MM.1S (cell line): ENCODE data around the gene PRKAG2.

Source experiments
- DNase-seq: peaks from one replicate; pipeline ENCODE4 v3.0.0-alpha.2; 2015
- H2AFZ ChIP-seq: fragments of 300-600 bp; sonication (generic); 2 replicates; pipeline ENCODE4 v1.6.0; 2016; ENCODE audit warnings: antibody characterized with exemption, low read length
- H3F3A ChIP-seq: fragments of 300-600 bp; sonication (generic); 2 replicates; pipeline ENCODE4 v1.6.1; 2016; ENCODE audit warnings: mild to moderate bottlenecking, antibody characterized with exemption, low read length, moderate library complexity, mixed read lengths; ENCODE audit not compliant: insufficient read depth
- H3K27ac ChIP-seq: fragments of 300-600 bp; sonication (generic); 2 replicates; pipeline ENCODE4 v1.5.1; 2016; ENCODE audit warnings: mild to moderate bottlenecking, low read length
- H3K27me3 ChIP-seq: fragments of 300-600 bp; sonication (generic); replicated peaks from 2 replicates; pipeline ENCODE4 v1.6.0; 2016; ENCODE audit warnings: low read length; ENCODE audit not compliant: insufficient read depth
- H3K36me3 ChIP-seq: fragments of 300-600 bp; sonication (generic); replicated peaks from 2 replicates; pipeline ENCODE4 v1.6.1; 2016; ENCODE audit warnings: mild to moderate bottlenecking, low read length, mixed read lengths; ENCODE audit not compliant: insufficient read depth
- H3K4me1 ChIP-seq: fragments of 300-600 bp; sonication (generic); 2 replicates; pipeline ENCODE4 v1.6.1; 2016; ENCODE audit warnings: low read length, mixed read lengths
- H3K4me2 ChIP-seq: fragments of 300-600 bp; sonication (generic); 2 replicates; pipeline ENCODE4 v1.6.0; 2016; ENCODE audit warnings: low read depth, low read length
- H3K4me3 ChIP-seq: fragments of 300-600 bp; sonication (generic); 2 replicates; pipeline ENCODE4 v1.5.1; 2016; ENCODE audit warnings: low read length, mixed read lengths
- H3K79me2 ChIP-seq: fragments of 300-600 bp; sonication (generic); 2 replicates; pipeline ENCODE4 v1.6.1; 2016; ENCODE audit warnings: mixed run types, low read length, mixed read lengths
- H3K9ac ChIP-seq: fragments of 300-600 bp; sonication (generic); 2 replicates; pipeline ENCODE4 v1.6.1; 2016; ENCODE audit warnings: low read length, mixed read lengths
- H3K9me2 ChIP-seq: fragments of 300-600 bp; sonication (generic); replicated peaks from 2 replicates; pipeline ENCODE4 v1.6.1; 2016; ENCODE audit warnings: mild to moderate bottlenecking, low read length, mixed read lengths; ENCODE audit not compliant: insufficient read depth
- H3K9me3 ChIP-seq: fragments of 300-600 bp; sonication (generic); replicated peaks from 2 replicates; pipeline ENCODE4 v1.6.1; 2016; ENCODE audit warnings: mild to moderate bottlenecking, low read length, mixed read lengths; ENCODE audit not compliant: insufficient read depth
- H4K20me1 ChIP-seq: fragments of 300-600 bp; sonication (generic); 2 replicates; pipeline ENCODE4 v1.6.1; 2016; ENCODE audit warnings: mild to moderate bottlenecking, low read length, moderate library complexity, mixed read lengths; ENCODE audit not compliant: insufficient read depth
- CTCF ChIP-seq: fragments of 300-600 bp; sonication (generic); IDR thresholded peaks from 2 replicates; pipeline ENCODE4 v1.5.1; 2016; ENCODE audit warnings: antibody characterized with exemption, low read length, mixed read lengths
- EZH2 ChIP-seq: fragments of 300-600 bp; sonication (generic); optimal IDR thresholded peaks from 2 replicates; pipeline ENCODE3; 2017; ENCODE audit warnings: low read depth, mild to moderate bottlenecking, antibody characterized with exemption, low read length, mixed read lengths
- EZH2phosphoT487 ChIP-seq: fragments of 300-600 bp; sonication (generic); IDR thresholded peaks from 2 replicates; pipeline ENCODE4 v1.6.1; 2018; ENCODE audit warnings: antibody characterized with exemption, low read length

PRKAG2 gene

GRCh38 chr7:151819866-151820265, 57.0 kb downstream of the PRKAG2 start:
- DNase-seq = no peak
- Histone ChIP-seq H3K4me1 (no peaks in the 10 kb centered on the region), H3K9me2 (no peaks in the 10 kb centered on the region), H4K20me1 (no peaks in the 10 kb centered on the region), H3K27me3 (peaks cover 25% of the 10 kb centered on the region), H3K9me3 (no peaks in the 10 kb centered on the region), H3K9ac (no peak overlapping the region), H2AFZ (no peak overlapping the region), H3F3A (no peaks in the 10 kb centered on the region), H3K79me2 (no peaks in the 10 kb centered on the region), H3K4me2 (no peak overlapping the region), H3K27ac (no peak overlapping the region), H3K4me3 (no peak overlapping the region), H3K36me3 (no peaks in the 10 kb centered on the region)
- TF ChIP-seq EZH2 (no peak), EZH2phosphoT487 (no peak), CTCF (no peak)

DNA sequence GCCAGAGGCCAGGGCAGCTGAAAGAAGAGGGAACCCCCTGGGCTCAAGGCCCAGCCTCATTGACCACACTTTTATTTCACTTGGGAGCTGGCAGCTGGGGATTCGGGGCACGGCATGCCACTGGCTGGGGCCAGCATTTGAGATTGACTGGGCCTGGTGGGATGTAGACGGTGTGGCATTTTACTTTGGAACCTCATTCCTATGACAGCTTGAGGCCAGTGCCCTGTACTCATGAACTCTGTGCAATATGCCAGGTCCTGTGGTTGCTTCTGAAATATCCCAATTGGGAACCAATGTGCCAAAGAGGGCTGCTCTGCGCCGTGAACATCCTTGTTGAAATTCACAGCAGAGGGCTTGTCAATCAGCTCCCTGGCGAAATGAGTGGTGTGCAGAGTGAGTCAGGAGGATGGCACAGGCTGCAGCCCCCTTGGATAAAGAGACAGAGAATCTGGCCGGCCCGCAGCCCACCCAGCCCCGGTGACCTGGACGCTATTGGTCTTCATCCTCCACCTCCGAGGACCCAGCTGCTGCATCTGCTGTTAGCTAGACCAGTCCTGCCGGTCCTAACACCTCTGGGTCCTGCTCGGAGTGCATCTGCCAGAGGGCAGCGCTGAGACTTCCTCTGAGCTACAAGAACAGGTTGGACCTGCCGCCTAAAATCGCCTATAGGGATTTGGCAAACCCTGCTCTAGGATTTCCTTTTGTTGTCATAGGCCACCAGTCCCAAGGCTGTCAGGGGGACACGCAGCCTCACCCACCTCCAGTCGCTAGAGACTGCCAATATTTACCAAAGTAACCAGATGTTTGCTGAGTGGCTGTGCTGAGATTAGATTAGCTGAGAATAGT, 58.0 kb downstream of the PRKAG2 start:
- TF ChIP-seq EZH2phosphoT487 = no peak
- no peak for TF ChIP-seq CTCF
- no peak for TF ChIP-seq EZH2
- Histone ChIP-seq H3K9ac (no peak overlapping the region), H3K79me2 (no peaks in the 10 kb centered on the region), H3K27me3 (peaks cover 28% of the 10 kb centered on the region), H3F3A (no peaks in the 10 kb centered on the region), H3K4me3 (no peak overlapping the region), H3K4me1 (no peaks in the 10 kb centered on the region), H2AFZ (no peak overlapping the region), H3K27ac (no peak overlapping the region), H3K36me3 (no peaks in the 10 kb centered on the region), H3K9me3 (no peaks in the 10 kb centered on the region), H3K4me2 (no peak overlapping the region), H3K9me2 (no peaks in the 10 kb centered on the region), H4K20me1 (no peaks in the 10 kb centered on the region)
- DNase-seq = no peak

DNA sequence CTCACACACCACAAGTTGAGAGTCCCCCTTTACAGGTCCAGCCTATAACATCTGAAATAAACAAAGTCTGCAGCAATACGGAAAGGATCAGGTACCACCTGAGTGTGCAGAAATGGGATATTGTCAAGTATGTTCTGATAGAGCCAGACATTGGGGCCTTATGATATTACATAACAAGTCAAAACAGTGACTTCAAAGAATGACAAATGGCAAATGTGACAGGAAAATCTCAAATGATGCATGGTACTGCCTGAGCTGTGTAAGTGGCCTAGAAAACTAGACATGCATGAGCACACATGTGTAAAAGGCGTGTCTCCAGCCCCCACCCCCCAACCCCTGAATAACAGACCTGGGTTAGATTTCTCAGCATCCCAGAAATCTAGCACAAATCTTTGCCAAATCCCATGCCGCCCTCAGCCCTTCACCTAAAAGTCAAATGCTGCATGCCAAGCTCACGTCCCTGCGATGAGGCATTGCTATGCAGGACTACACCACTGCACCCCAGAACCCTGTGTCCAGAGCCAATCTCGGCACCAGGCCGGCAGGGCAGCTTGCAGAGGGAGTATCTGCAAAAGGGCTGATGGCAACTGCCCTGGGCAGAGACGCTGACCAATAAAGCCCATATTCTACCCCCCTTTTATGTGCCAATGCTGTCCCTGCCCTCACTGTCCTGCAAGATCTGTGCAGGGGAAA, 58.8 kb downstream of the PRKAG2 start:
- no peaks in the 10 kb centered on the region for H3K36me3 ChIP-seq
- H2AFZ ChIP-seq = no peak overlapping the region
- H4K20me1 ChIP-seq = no peaks in the 10 kb centered on the region
- no peak overlapping the region for H3K4me3 ChIP-seq
- no peak overlapping the region for H3K27ac ChIP-seq
- H3K79me2 ChIP-seq = no peaks in the 10 kb centered on the region
- no peak for DNase-seq
- no peak overlapping the region for H3K9ac ChIP-seq
- peaks cover 28% of the 10 kb centered on the region for H3K27me3 ChIP-seq
- no peaks in the 10 kb centered on the region for H3K4me1 ChIP-seq
- no peaks in the 10 kb centered on the region for H3F3A ChIP-seq
- H3K9me3 ChIP-seq = no peaks in the 10 kb centered on the region
- no peak overlapping the region for H3K4me2 ChIP-seq
- TF ChIP-seq EZH2phosphoT487 (no peak), EZH2 (no peak), CTCF (no peak)
- no peaks in the 10 kb centered on the region for H3K9me2 ChIP-seq
